WERI-Rb-1 (cell line): Measurements from ENCODE around the gene LRP1B.

Source experiments
- DNase-seq: peaks from one replicate; pipeline ENCODE4 v3.0.0-alpha.2; 2020
- H3K27ac ChIP-seq: fragments of 250-450 bp; sonication (Bioruptor Pico); 2 replicates; pipeline ENCODE4 v1.5.1; 2020; ENCODE audit warnings: mild to moderate bottlenecking, moderate library complexity
- H3K27me3 ChIP-seq: fragments of 250-450 bp; sonication (Bioruptor Pico); 2 replicates; pipeline ENCODE4 v1.5.1; 2021; ENCODE audit warnings: mild to moderate bottlenecking, low read depth, moderate library complexity; ENCODE audit not compliant: insufficient read depth, severe bottlenecking
- H3K36me3 ChIP-seq: fragments of 250-450 bp; sonication (Bioruptor Pico); 2 replicates; pipeline ENCODE4 v1.5.1; 2020; ENCODE audit warnings: mild to moderate bottlenecking, moderate library complexity
- H3K4me3 ChIP-seq: 2 replicates; pipeline ENCODE4 v1.5.1; 2011; ENCODE audit warnings: low read depth, mild to moderate bottlenecking, control low read depth, low read length
- H3K9me3 ChIP-seq: fragments of 250-450 bp; sonication (Bioruptor Pico); 2 replicates; pipeline ENCODE4 v1.5.1; 2021; ENCODE audit warnings: mild to moderate bottlenecking, moderate library complexity; ENCODE audit not compliant: severe bottlenecking
- TF ChIP-seq, protein P1 (sequence below): IDR thresholded peaks from 2 replicates; pipeline ENCODE4 v1.5.1; 2011; ENCODE audit warnings: low read depth, mild to moderate bottlenecking, control low read depth, inconsistent platforms, low read length

Gene LRP1B

DNA sequence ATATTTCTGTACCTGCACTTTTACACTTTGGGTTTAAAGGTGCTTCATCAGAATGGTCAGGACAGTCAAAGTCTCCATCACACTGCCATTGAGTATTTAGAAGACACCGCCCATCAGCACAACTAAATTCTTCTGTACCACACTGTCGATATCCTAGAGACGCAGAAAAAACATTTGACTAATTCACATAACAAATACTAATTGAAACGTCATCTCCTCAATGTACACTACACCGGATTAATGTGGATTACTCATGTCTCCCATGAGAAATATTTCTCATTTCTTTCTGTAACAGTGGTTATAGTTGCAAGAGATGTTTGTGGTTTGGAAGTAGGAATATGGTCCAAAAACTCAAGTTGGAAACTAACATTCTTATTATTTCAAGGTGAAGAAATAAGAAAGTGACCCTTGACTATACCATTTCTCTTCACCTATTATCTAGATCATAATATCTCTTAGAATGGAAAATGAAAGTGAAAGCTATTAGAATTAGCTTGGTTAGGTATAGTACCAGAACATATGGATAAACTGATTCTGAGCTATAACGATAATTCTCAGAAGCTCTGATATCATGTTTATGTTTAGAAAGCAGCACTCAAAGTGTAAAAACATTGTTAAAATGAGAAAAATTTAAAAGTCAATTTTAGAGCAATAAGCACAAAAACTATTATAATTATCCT, 1627.7 kb downstream of the LRP1B start:
- Histone ChIP-seq H3K27ac (no peak overlapping the region), H3K27me3 (no peaks in the 10 kb centered on the region), H3K4me3 (no peak overlapping the region), H3K36me3 (no peaks in the 10 kb centered on the region), H3K9me3 (no peaks in the 10 kb centered on the region)
- TF ChIP-seq, protein P1, sequence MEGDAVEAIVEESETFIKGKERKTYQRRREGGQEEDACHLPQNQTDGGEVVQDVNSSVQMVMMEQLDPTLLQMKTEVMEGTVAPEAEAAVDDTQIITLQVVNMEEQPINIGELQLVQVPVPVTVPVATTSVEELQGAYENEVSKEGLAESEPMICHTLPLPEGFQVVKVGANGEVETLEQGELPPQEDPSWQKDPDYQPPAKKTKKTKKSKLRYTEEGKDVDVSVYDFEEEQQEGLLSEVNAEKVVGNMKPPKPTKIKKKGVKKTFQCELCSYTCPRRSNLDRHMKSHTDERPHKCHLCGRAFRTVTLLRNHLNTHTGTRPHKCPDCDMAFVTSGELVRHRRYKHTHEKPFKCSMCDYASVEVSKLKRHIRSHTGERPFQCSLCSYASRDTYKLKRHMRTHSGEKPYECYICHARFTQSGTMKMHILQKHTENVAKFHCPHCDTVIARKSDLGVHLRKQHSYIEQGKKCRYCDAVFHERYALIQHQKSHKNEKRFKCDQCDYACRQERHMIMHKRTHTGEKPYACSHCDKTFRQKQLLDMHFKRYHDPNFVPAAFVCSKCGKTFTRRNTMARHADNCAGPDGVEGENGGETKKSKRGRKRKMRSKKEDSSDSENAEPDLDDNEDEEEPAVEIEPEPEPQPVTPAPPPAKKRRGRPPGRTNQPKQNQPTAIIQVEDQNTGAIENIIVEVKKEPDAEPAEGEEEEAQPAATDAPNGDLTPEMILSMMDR: no peak
- no peak for DNase-seq

DNA sequence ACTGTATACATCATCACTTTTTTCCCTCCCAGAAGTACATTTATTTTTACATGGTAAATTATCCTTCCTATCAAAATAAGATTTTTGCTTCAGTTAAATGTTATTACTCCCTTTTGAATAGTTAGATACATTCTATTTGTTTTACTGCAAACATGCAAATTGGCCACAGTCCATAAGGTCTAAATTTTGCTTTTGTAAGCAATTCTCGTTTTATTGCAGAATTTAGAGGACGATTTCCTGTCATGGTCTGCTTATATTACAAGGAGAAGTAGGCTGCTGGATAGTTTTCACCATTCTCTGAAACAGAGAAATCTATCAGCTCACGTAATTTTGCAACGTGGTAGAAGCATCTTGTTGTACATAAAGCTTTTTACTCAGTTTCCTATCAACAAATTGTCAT, 1632.5 kb downstream of the LRP1B start:
- no peak for DNase-seq
- TF ChIP-seq, protein P1: no peak

DNA sequence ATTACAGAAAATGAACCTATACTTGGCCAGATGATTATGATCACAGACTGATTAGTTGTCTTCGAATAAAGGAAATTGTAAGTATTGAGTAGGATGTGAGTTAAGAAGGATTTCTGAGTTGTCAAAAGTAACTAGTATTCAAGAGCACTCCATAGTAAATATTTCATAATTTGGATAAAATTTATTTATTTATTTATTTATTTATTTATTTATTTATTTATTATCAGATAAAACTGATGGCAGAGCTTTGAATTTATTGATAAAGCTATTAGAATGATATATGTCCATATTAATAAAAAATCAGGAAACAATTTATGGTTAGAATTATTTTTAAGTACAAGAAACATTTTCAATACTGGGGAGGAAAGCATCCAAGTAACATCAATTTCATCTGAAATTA, 1634.1 kb downstream of the LRP1B start:
- H3K4me3 ChIP-seq: no peak overlapping the region
- DNase-seq: no peak

More for the DNA sequence above, 1632.5 kb downstream of the LRP1B start:
- Histone ChIP-seq H3K27me3 (no peaks in the 10 kb centered on the region), H3K36me3 (no peaks in the 10 kb centered on the region), H3K4me3 (no peak overlapping the region), H3K9me3 (no peaks in the 10 kb centered on the region), H3K27ac (no peak overlapping the region)

DNA sequence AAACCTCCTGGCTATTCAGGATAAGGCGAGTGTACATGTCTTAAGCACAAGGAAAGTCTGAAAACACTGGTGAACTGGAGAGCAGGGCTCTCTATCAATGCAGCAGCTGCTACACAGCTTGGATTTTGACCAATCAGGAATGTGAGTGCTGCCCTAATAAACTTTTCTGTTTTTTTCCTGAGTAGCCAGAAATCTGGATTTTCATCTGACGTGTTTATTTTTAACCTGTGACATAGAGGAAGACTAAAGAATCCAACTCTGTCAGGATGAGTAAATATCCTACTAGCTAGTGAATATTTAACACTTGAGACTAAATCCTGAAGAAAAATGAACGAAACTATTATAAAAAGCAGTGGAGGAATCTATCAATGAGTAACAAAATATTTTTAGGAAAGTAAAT, 1638.9 kb downstream of the LRP1B start:
- H3K36me3 ChIP-seq: no peaks in the 10 kb centered on the region
- H3K4me3 ChIP-seq: no peak overlapping the region
- H3K27ac ChIP-seq: no peak overlapping the region
- TF ChIP-seq, protein P1: no peak
- DNase-seq: no peak
- no peaks in the 10 kb centered on the region for H3K27me3 ChIP-seq
- H3K9me3 ChIP-seq: no peaks in the 10 kb centered on the region

More for the DNA sequence above, 1634.1 kb downstream of the LRP1B start:
- Histone ChIP-seq H3K9me3 (no peaks in the 10 kb centered on the region), H3K27ac (no peak overlapping the region), H3K36me3 (no peaks in the 10 kb centered on the region), H3K27me3 (no peaks in the 10 kb centered on the region)
- TF ChIP-seq, protein P1: no peak

DNA sequence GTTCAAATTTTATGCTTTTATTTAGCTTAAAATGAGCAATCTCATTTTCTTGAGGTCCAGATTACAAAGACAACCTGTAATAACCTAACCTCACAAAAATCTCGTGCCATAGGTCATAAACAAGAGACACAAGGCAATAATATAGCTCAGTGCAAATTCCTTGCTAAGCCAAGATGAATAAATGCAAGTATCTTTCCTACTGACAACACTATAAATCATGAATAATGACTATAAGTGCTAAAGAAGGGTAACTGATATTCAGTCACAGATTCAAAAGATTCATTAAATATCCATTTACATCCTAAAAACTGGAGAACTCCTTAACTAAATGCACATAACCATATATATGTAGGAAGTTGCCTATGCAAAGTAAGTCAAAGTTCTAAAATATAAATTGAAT, 1641.6 kb downstream of the LRP1B start:
- Histone ChIP-seq H3K36me3 (no peaks in the 10 kb centered on the region), H3K4me3 (no peak overlapping the region), H3K9me3 (no peaks in the 10 kb centered on the region), H3K27me3 (no peaks in the 10 kb centered on the region), H3K27ac (no peak overlapping the region)
- DNase-seq: no peak
- TF ChIP-seq, protein P1: no peak

DNA sequence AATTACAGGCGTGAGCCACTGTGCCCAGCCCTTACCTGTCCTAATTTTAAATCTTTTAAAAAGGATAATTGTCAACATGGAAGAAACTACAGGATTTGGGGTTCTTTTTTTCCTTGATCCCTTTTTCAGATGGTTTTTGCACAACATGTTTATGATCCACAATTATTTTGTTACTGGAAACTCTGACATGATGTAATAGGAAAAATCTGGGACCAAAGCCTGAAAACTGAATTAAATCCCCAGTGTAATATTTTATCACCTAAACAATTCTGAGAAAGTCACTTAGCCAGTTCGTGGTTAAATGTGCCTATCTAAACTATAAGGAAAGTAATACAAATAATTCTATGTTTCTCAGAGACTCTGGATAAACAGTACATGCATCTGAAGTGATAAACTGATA, 1649.7 kb downstream of the LRP1B start:
- TF ChIP-seq, protein P1: no peak
- no peaks in the 10 kb centered on the region for H3K36me3 ChIP-seq
- no peak overlapping the region for H3K4me3 ChIP-seq
- H3K27me3 ChIP-seq: no peaks in the 10 kb centered on the region
- no peak overlapping the region for H3K27ac ChIP-seq
- no peaks in the 10 kb centered on the region for H3K9me3 ChIP-seq
- DNase-seq: no peak
